Activated CD8-positive, alpha-beta T cell treated with anti-CD3 and anti-CD28 coated beads for 36 hours (primary cell): ENCODE measurements around the gene CD6. TPM values are rescaled to one million over a fixed set of nuclear protein-coding genes. Genes with fewer than 3 reads are reported as not detected.

Source experiments
- ATAC-seq: fragments of 200-7000 bp; cut with Tn5 transposase; one replicate; pipeline ENCODE4 v1.10.0; 2021; ENCODE audit warnings: mild to moderate bottlenecking, moderate library complexity
- CTCF ChIA-PET: fragments of 350-600 bp; sonication (Branson Sonifier 250); formaldehyde crosslinking; loops from one replicate; lab custom pipeline; 2021; ENCODE audit warnings: antibody characterized with exemption; lab: Charles Lee
- POLR2A ChIA-PET: fragments of 350-600 bp; sonication (Branson Sonifier 250); formaldehyde crosslinking; loops from one replicate; lab custom pipeline; 2021; ENCODE audit warnings: antibody characterized with exemption; lab: Charles Lee
- DNase-seq: peaks from one replicate; pipeline ENCODE4 v3.0.0-alpha.2; 2020
- H3K27ac Mint-ChIP-seq: one replicate; pipeline ENCODE4 v1.8.0; 2021; ENCODE audit warnings: mild to moderate bottlenecking, mixed read lengths
- H3K27me3 Mint-ChIP-seq: one replicate; pipeline ENCODE4 v1.8.0; 2021; ENCODE audit warnings: mixed read lengths
- H3K36me3 Mint-ChIP-seq: one replicate; pipeline ENCODE4 v1.8.0; 2021; ENCODE audit warnings: low read depth, mixed read lengths
- H3K4me1 Mint-ChIP-seq: one replicate; pipeline ENCODE4 v1.8.0; 2021; ENCODE audit warnings: low read depth, mixed read lengths
- H3K4me3 Mint-ChIP-seq: one replicate; pipeline ENCODE4 v1.8.0; 2021; ENCODE audit warnings: mild to moderate bottlenecking, moderate library complexity, mixed read lengths
- H3K9me3 Mint-ChIP-seq: one replicate; pipeline ENCODE4 v1.8.0; 2021; ENCODE audit warnings: mixed read lengths
- CTCF ChIP-seq: fragments of 200-600 bp; IDR thresholded peaks from one replicate; pipeline ENCODE4 v1.8.0; 2022; ENCODE audit warnings: antibody characterized with exemption, mild to moderate bottlenecking
- intact Hi-C: fragments of 100-400 bp; cut with micrococcal nuclease; formaldehyde crosslinking; loops from one replicate; pipeline ENCODE4 v1.10.0; 2022
- total RNA-seq, 2 experiments: library from RNA; stranded (reverse); gene quantifications; one replicate each; pipeline ENCODE4 v1.2.3, GENCODE V29; 2021

CD6 gene
- total RNA-seq, 2 experiments from 2014 or later: 196 to 201 TPM

- peak overlapping the region; percentile 65 for H3K4me3 Mint-ChIP-seq
- intact Hi-C loops: no loop called here
- peak overlapping the region; percentile 98 for H3K27ac Mint-ChIP-seq
- ChIA-PET POLR2A (interaction anchor here (0.6 to 2.0 kb wide), 10 partner anchors 17 to 788 kb away, joined by 3 to 6 read pairs (median 4); no protein-coding TSS in a partner anchor), CTCF (interaction anchor here (0.9 to 1.5 kb wide), 6 partner anchors 11 to 106 kb away, joined by 3 to 4 read pairs (median 3); partner anchors contain the start of gene TMEM109)
- no peak for TF ChIP-seq CTCF
- no peaks in the 10 kb centered on the region for H3K9me3 Mint-ChIP-seq
- H3K27me3 Mint-ChIP-seq: no peaks in the 10 kb centered on the region
- no peak for DNase-seq
- H3K36me3 Mint-ChIP-seq: peaks cover 79% of the 10 kb centered on the region
- no peak for ATAC-seq
- H3K4me1 Mint-ChIP-seq: peaks cover 56% of the 10 kb centered on the region
Measured at GRCh38 chr11:60977224-60977623, 5.7 kb downstream of the CD6 start.

- peak overlapping the region; percentile 98 for H3K27ac Mint-ChIP-seq
- DNase-seq (no peak), ATAC-seq (no peak)
- ChIA-PET CTCF (interaction anchor here (0.9 to 1.5 kb wide), 5 partner anchors 15 to 64 kb away, joined by 3 to 4 read pairs (median 3); partner anchors contain the start of gene TMEM109), POLR2A (interaction anchor here (0.7 to 2.3 kb wide), 7 partner anchors 10 to 101 kb away, joined by 3 to 11 read pairs (median 4); no protein-coding TSS in a partner anchor)
- TF ChIP-seq CTCF: no peak
- no peaks in the 10 kb centered on the region for H3K27me3 Mint-ChIP-seq
- no peaks in the 10 kb centered on the region for H3K9me3 Mint-ChIP-seq
- peak overlapping the region; percentile 65 for H3K4me3 Mint-ChIP-seq
- H3K36me3 Mint-ChIP-seq: peaks cover 79% of the 10 kb centered on the region
- intact Hi-C loops: no loop called here
- peaks cover 63% of the 10 kb centered on the region for H3K4me1 Mint-ChIP-seq
Measured at GRCh38 chr11:60977836-60978235, 6.4 kb downstream of the CD6 start.

- H3K27ac Mint-ChIP-seq: peak overlapping the region; percentile 98
- peak; percentile 92 for DNase-seq
- peak overlapping the region; percentile 65 for H3K4me3 Mint-ChIP-seq
- TF ChIP-seq CTCF: no peak
- CTCF ChIA-PET: interaction anchor here (0.8 to 1.5 kb wide), 5 partner anchors 9 to 208 kb away, joined by 3 to 5 read pairs (median 4); no protein-coding TSS in a partner anchor
- intact Hi-C loops: no loop called here
- peak; percentile 76 for ATAC-seq
- peaks cover 80% of the 10 kb centered on the region for H3K36me3 Mint-ChIP-seq
- no peaks in the 10 kb centered on the region for H3K9me3 Mint-ChIP-seq
- POLR2A ChIA-PET: interaction anchor here (0.6 to 2.3 kb wide), 5 partner anchors 9 to 137 kb away, joined by 3 to 11 read pairs (median 4); no protein-coding TSS in a partner anchor
- no peaks in the 10 kb centered on the region for H3K27me3 Mint-ChIP-seq
- H3K4me1 Mint-ChIP-seq: peaks cover 72% of the 10 kb centered on the region
Measured at GRCh38 chr11:60978546-60979380, 7.3 kb downstream of the CD6 start.

- intact Hi-C loops: no loop called here
- ChIA-PET POLR2A (interaction anchor here (0.8 to 1.7 kb wide), 5 partner anchors 11 to 100 kb away, joined by 3 to 7 read pairs (median 4); no protein-coding TSS in a partner anchor), CTCF (interaction anchor here (0.9 to 3.2 kb wide), 4 partner anchors 10 to 25 kb away, joined by 3 to 14 read pairs (median 6); partner anchors contain the start of gene CD6)
- no peak for TF ChIP-seq CTCF
- ATAC-seq: no peak
- Mint-ChIP-seq H3K4me1 (peaks cover 93% of the 10 kb centered on the region), H3K27ac (peak overlapping the region; percentile 98), H3K9me3 (no peaks in the 10 kb centered on the region), H3K4me3 (peak overlapping the region; percentile 64), H3K36me3 (peaks cover 72% of the 10 kb centered on the region), H3K27me3 (no peaks in the 10 kb centered on the region)
- no peak for DNase-seq
Measured at GRCh38 chr11:60981515-60981914, 10.0 kb downstream of the CD6 start.
